ENCODE measurements around the gene NTN4.
"Not testable (repeated sequence)": the region's sequence is repeated elsewhere in the genome, so short reads cannot be mapped to it uniquely, and the experiment has no call there.

NTN4 gene

DNA sequence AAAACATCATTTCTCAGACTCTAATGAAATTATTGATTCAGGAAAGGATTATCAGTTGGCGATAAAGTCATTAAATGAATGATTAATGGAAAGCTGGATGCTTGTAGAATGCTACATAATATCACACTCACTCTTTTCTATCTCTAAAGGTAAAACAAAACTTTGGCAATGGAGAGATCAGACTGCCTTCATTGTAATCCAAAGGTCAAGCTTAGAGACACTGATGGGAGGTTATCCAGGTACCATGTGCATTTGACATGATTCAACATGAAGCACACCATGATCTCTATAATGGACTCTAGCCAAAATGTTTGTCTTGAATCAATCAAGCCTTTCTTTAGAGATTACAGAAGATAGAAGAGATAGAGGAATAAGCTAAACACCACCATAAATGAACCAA, 129.2 kb downstream of the NTN4 start:
- no peak overlapping the region for H3K4me3 ChIP-seq (ENCODE audit: low read length)
- H3K79me2 ChIP-seq (ENCODE audit: control insufficient read depth, low read length) = no peaks in the 10 kb centered on the region
- no peaks in the 10 kb centered on the region for H3K36me3 ChIP-seq (ENCODE audit: control insufficient read depth, low read length)
- no peaks in the 10 kb centered on the region for H3K9me3 ChIP-seq (ENCODE audit: control insufficient read depth, insufficient read depth, low read length)
- H3F3A ChIP-seq (ENCODE audit: control insufficient read depth, insufficient read depth) = no peaks in the 10 kb centered on the region
- H4K20me1 ChIP-seq (ENCODE audit: control insufficient read depth, insufficient read depth, low read depth, low read length) = no peaks in the 10 kb centered on the region
- H3K27me3 ChIP-seq (ENCODE audit: control insufficient read depth, low read length) = peaks cover 19% of the 10 kb centered on the region
- no peak for TF ChIP-seq EZH2phosphoT487 (IDR thresholded peaks at IDR 0.05; ENCODE audit: borderline replicate concordance, low read length)
- TF ChIP-seq, protein P1, sequence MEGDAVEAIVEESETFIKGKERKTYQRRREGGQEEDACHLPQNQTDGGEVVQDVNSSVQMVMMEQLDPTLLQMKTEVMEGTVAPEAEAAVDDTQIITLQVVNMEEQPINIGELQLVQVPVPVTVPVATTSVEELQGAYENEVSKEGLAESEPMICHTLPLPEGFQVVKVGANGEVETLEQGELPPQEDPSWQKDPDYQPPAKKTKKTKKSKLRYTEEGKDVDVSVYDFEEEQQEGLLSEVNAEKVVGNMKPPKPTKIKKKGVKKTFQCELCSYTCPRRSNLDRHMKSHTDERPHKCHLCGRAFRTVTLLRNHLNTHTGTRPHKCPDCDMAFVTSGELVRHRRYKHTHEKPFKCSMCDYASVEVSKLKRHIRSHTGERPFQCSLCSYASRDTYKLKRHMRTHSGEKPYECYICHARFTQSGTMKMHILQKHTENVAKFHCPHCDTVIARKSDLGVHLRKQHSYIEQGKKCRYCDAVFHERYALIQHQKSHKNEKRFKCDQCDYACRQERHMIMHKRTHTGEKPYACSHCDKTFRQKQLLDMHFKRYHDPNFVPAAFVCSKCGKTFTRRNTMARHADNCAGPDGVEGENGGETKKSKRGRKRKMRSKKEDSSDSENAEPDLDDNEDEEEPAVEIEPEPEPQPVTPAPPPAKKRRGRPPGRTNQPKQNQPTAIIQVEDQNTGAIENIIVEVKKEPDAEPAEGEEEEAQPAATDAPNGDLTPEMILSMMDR (IDR thresholded peaks at IDR 0.05; ENCODE audit: low read depth, low read length, poor library complexity, severe bottlenecking) = no peak
- no peaks in the 10 kb centered on the region for H3K4me1 ChIP-seq (ENCODE audit: control insufficient read depth, low read length)
- H3K27ac ChIP-seq (ENCODE audit: low read depth, low read length) = no peak overlapping the region
- no peak overlapping the region for H3K4me2 ChIP-seq (ENCODE audit: low read length)
- H3K9me2 ChIP-seq (replicated peaks; ENCODE audit: control insufficient read depth, low read length) = no peaks in the 10 kb centered on the region

DNA sequence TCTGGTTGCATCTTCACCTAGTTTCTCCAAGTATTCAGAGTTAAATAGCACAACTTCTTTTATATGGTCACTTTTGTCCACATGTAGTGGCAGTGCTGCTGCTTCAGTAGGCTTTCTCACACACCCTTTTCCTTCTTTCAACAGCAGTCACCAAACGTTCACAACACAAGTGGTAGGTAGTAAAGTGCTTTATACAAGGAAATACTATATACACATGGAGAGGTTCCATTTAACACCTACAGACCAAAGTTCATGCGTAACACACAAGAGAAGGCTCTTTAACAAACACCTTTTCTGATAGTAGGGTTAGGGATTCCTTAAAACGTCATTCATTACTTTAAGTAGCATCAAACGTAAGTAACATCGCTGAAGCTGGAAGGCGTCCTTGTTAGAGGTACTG, 132.2 kb downstream of the NTN4 start:
- Histone ChIP-seq H3F3A (ENCODE audit: control insufficient read depth, insufficient read depth) (no peaks in the 10 kb centered on the region), H3K9me2 (replicated peaks; ENCODE audit: control insufficient read depth, low read length) (no peaks in the 10 kb centered on the region), H3K4me2 (ENCODE audit: low read length) (no peak overlapping the region), H3K4me1 (ENCODE audit: control insufficient read depth, low read length) (no peaks in the 10 kb centered on the region), H3K27ac (ENCODE audit: low read depth, low read length) (no peak overlapping the region), H3K9me3 (ENCODE audit: control insufficient read depth, insufficient read depth, low read length) (no peaks in the 10 kb centered on the region), H4K20me1 (ENCODE audit: control insufficient read depth, insufficient read depth, low read depth, low read length) (no peaks in the 10 kb centered on the region), H3K79me2 (ENCODE audit: control insufficient read depth, low read length) (no peaks in the 10 kb centered on the region), H3K27me3 (ENCODE audit: control insufficient read depth, low read length) (peaks cover 16% of the 10 kb centered on the region), H3K4me3 (ENCODE audit: low read length) (no peak overlapping the region), H3K36me3 (ENCODE audit: control insufficient read depth, low read length) (no peaks in the 10 kb centered on the region)
- TF ChIP-seq EZH2phosphoT487 (IDR thresholded peaks at IDR 0.05; ENCODE audit: borderline replicate concordance, low read length) = no peak
- TF ChIP-seq, protein P1 (IDR thresholded peaks at IDR 0.05; ENCODE audit: low read depth, low read length, poor library complexity, severe bottlenecking) = no peak

DNA sequence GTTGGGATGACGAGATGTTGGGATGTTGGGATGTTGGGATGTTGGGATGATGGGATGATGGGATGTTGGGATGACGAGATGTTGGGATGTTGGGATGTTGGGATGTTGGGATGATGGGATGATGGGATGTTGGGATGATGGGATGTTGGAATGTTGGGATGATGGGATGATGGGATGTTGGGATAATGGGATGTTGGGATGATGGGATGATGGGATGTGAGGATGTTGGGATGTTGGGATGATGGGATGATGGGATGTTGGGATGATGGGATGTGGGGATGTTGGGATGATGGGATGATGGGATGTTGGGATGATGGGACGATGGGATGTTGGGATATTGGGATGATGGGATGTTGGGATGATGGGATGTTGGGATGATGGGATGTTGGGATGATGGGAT, 135.9 kb downstream of the NTN4 start:
- not testable (repeated sequence) for H3K27me3 ChIP-seq (ENCODE audit: control insufficient read depth, low read length); H4K20me1 ChIP-seq (ENCODE audit: control insufficient read depth, insufficient read depth, low read depth, low read length); H3K9me3 ChIP-seq (ENCODE audit: control insufficient read depth, insufficient read depth, low read length); H3K79me2 ChIP-seq (ENCODE audit: control insufficient read depth, low read length); H3F3A ChIP-seq (ENCODE audit: control insufficient read depth, insufficient read depth); H3K4me1 ChIP-seq (ENCODE audit: control insufficient read depth, low read length); H3K4me3 ChIP-seq (ENCODE audit: low read length); H3K4me2 ChIP-seq (ENCODE audit: low read length); H3K36me3 ChIP-seq (ENCODE audit: control insufficient read depth, low read length); H3K9me2 ChIP-seq (replicated peaks; ENCODE audit: control insufficient read depth, low read length); H3K27ac ChIP-seq (ENCODE audit: low read depth, low read length)

DNA sequence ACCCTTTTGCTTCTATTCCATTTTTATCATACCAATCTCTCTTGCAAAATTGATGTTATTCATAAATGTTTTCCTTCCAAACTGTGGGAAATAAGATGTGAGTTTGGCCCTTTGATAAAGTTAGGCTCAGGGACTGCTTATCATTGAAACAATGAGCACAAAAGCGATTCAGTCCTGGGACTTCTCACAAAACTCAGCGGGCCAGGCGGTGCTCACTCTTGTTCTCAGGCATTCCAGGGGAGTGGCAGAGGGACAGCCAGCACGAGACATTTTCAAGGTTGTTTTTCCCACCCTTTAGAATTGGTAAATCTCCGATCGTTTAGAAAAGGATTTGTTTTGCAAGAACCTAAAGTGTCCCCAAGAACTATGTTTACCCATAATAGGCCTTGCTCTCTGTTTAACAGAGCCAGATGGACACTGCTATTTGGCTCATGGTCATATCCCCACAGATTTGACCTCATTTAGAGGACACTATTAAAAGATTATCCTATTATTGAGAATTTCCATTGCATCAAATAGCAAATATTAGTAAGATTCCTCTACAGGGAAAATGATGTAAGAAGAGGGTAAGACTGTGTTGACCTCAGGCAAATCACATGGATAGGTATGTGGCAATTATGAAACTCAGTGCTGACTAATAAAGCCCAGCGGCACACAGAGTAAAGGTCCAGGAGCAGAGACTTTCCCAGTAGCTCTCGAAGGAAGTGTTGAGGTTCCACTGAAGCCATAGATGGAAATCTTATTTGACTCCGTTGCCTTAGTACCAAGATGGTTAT, 136.6 kb downstream of the NTN4 start:
- H3K36me3 ChIP-seq (ENCODE audit: control insufficient read depth, low read length) = no peaks in the 10 kb centered on the region
- no peaks in the 10 kb centered on the region for H3K9me3 ChIP-seq (ENCODE audit: control insufficient read depth, insufficient read depth, low read length)
- H3F3A ChIP-seq (ENCODE audit: control insufficient read depth, insufficient read depth) = no peaks in the 10 kb centered on the region
- H3K4me2 ChIP-seq (ENCODE audit: low read length) = no peak overlapping the region
- H3K4me3 ChIP-seq (ENCODE audit: low read length) = no peak overlapping the region
- no peak overlapping the region for H3K27ac ChIP-seq (ENCODE audit: low read depth, low read length)
- no peaks in the 10 kb centered on the region for H3K4me1 ChIP-seq (ENCODE audit: control insufficient read depth, low read length)
- no peaks in the 10 kb centered on the region for H3K79me2 ChIP-seq (ENCODE audit: control insufficient read depth, low read length)
- no peaks in the 10 kb centered on the region for H3K9me2 ChIP-seq (replicated peaks; ENCODE audit: control insufficient read depth, low read length)
- no peaks in the 10 kb centered on the region for H3K27me3 ChIP-seq (ENCODE audit: control insufficient read depth, low read length)
- TF ChIP-seq, protein P1 (IDR thresholded peaks at IDR 0.05; ENCODE audit: low read depth, low read length, poor library complexity, severe bottlenecking) = no peak
- no peak for TF ChIP-seq EZH2phosphoT487 (IDR thresholded peaks at IDR 0.05; ENCODE audit: borderline replicate concordance, low read length)
- no peaks in the 10 kb centered on the region for H4K20me1 ChIP-seq (ENCODE audit: control insufficient read depth, insufficient read depth, low read depth, low read length)

All from DOHH2 (cell line).